Heart left ventricle (tissue), 16 donors: ENCODE measurements around the gene YPEL3. TPM values are rescaled to one million over a fixed set of nuclear protein-coding genes. Genes with fewer than 3 reads are reported as not detected.

Experiments
- ATAC-seq, 4 donors: fragments of 200-7000 bp; cut with Tn5 transposase; one replicate each; pipeline ENCODE4 v1.9.1; 2020 to 2022; ENCODE audit warnings: moderate library complexity in 4 of 4, mild to moderate bottlenecking in 3 of 4, moderate number of reproducible peaks in 1 of 4
- DNase-seq, 5 donors: peaks; one replicate each; pipeline ENCODE4 v3.0.0-alpha.2; 2020
- H3K27ac ChIP-seq, 12 donors: fragments of 200-600 bp; sonication (generic) in 4 of 12; one replicate each; pipeline versions ENCODE4 v1.5.0 to v1.8.0; 2016 to 2022; ENCODE audit warnings: mild to moderate bottlenecking in 2 of 12
- H3K27me3 ChIP-seq, 9 donors: fragments of 200-600 bp; sonication (generic) in 2 of 9; one replicate each; pipeline versions ENCODE4 v1.5.1 to v1.8.0; 2016 to 2022; ENCODE audit warnings: mild to moderate bottlenecking in 3 of 9
- H3K36me3 ChIP-seq, 9 donors: fragments of 200-600 bp; sonication (generic) in 2 of 9; one replicate each; pipeline versions ENCODE4 v1.5.0 to v1.8.0; 2018 to 2022; ENCODE audit warnings: mild to moderate bottlenecking in 2 of 9
- H3K4me1 ChIP-seq, 12 donors: fragments of 200-600 bp; sonication (generic) in 4 of 12; one replicate each; pipeline versions ENCODE4 v1.5.0 to v1.8.0; 2016 to 2022; ENCODE audit warnings: mild to moderate bottlenecking in 3 of 12
- H3K4me3 ChIP-seq, 12 donors: fragments of 200-600 bp; sonication (generic) in 4 of 12; one replicate each; pipeline versions ENCODE4 v1.5.0 to v1.8.0; 2017 to 2022; ENCODE audit warnings: mild to moderate bottlenecking in 9 of 12, moderate library complexity in 4 of 12
- H3K9me3 ChIP-seq, 12 donors: fragments of 200-600 bp; sonication (generic) in 4 of 12; one replicate each; pipeline versions ENCODE4 v1.5.0 to v1.8.0; 2016 to 2022; ENCODE audit warnings: mild to moderate bottlenecking in 1 of 12
- POLR2A ChIP-seq, 2 donors: fragments of 450-650 bp; IDR thresholded peaks; one replicate each; pipeline ENCODE4 v1.6.1; 2017; ENCODE audit warnings: antibody characterized with exemption in 2 of 2, mild to moderate bottlenecking in 2 of 2, moderate library complexity in 2 of 2
- WGBS, 4 donors: extraction: QIAGEN DNeasy Blood & Tissue Kit in 2 of 4; methylation state at CpG; one replicate each; pipeline versions ENCODE4 v1.1.5 to v1.1.7; 2013 to 2018; 5-methylcytosine and 5-hydroxymethylcytosine counted together
- intact Hi-C, 10 donors: fragments of 100-400 bp; cut with DNase I; formaldehyde crosslinking; loops; one replicate each; pipeline versions ENCODE4 v1.11.1 to v1.14.2; 2022
- polyA plus RNA-seq, 2 donors: library from polyadenylated mRNA; stranded (reverse); fragments of 200-250 nt; gene quantifications; one replicate each; pipeline ENCODE4 v1.2.3, GENCODE V29; 2013
- total RNA-seq, 9 donors: library from RNA; depleted of rRNA in 2 of 9; stranded (reverse); fragments of >200 nt in 2 of 9; fragmentation: NEBNext Ultra II Directional in 3 of 9; extraction: Animal tissue kit (Norgen Biotek cat#: 25700) in 3 of 9; gene quantifications; one replicate each; pipeline versions ENCODE4 v1.1.0 to v1.2.4, GENCODE V29; 2016 to 2023
- TF ChIP-seq, protein P1 (sequence below), 12 donors: fragments of 200-600 bp; sonication (generic) in 4 of 12; IDR thresholded peaks; one replicate each; pipeline versions ENCODE4 v1.5.0 to v1.8.0; 2018 to 2022; ENCODE audit warnings: antibody characterized with exemption in 12 of 12, mild to moderate bottlenecking in 5 of 12
- donor health status: ischemic (EF 13 %, LVEDD 7.1; RV severe dilation, severe dysfunction).
- donor health status: healthy with polysubstance abuse.
- donor health status: DM: no; HTN: yes; CAD: no.
- donor health status: DM: no; HTN: no; CAD: no.
- donor health status: ischemic (EF 25% LVEDD 6.9; RV normal size, moderate dysfunction).
- donor health status: ischemic (EF 25% LVEDD 5.7; RV mildly dilated, moderate dysfunction).
- donor health status: healthy.
- donor health status: DM: yes; HTN: yes; CAD: no.
- donor health status: ischemic (EF 35%, LVEDD 5.7; RV mildly dilated, moderate dysfunction).
- donor health status: nonischemic (EF 11% LVEDD 7.7; RV severe dilation, severe dysfunction).
- donor health status: DM: yes; HTN: yes; CAD: no.
- donor health status: PGD.
- donor health status: ischemic (EF 29% LVEDD 5.4; RV normal size, mild dysfunction).
- donor health status: nonischemic (EF 23%, LVEDD 6.1; RV moderate dilation, normal function).

YPEL3 gene
- total and polyA plus RNA-seq, 11 donors, result 34.8 to 248 (median 50.3) TPM

DNA sequence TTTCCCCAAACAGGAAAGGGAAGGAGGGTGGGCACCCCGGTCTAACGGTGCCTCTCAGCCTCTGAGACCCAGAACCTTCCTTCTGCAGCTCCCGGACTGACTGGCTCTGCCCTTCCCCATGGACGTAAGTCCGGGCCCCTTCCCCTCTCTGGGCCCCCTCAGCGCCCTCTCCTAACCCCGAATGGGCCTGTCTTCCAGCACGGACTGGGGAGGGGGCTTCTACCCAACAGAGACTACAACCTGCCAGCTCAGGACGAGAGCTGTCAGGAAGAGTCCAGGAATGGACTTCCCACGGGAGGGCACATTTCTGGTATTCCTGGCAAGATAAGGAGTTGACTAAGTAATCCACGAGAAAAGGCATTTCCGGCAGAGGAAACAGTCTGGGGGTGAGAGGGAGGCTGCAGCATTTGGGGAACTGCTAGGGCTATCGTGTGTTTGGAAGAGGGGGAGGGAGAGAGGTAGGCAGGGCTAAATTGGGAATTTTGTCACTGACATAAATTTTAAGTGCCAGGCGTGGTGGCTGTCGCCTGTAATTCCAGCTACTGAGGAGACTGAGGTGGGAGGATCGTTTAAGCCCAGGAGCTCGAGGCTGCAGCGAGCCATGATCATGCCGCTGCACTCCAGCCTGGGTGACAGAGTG, 42.5 kb downstream of the YPEL3 start:
- peak in 3 of 4 donors; percentile 10 to 36 (median 17) for ATAC-seq
- H3K36me3 ChIP-seq, result no peaks in the 10 kb centered on the region
- H3K27ac ChIP-seq, result peak overlapping the region in 6 of 12 donors; percentile 1 to 64 (median 42)
- intact Hi-C loops, result loop anchor here in 1 of 10 donors (5.0 kb wide), 1 partner anchor 51 kb away; no protein-coding TSS in a partner anchor
- H3K4me3 ChIP-seq, result peak overlapping the region; percentile 40 to 91 (median 76)
- peaks cover 0 to 27% (median 11%) of the 10 kb centered on the region in 12 donors for H3K4me1 ChIP-seq
- no peaks in the 10 kb centered on the region for H3K9me3 ChIP-seq
- DNase-seq, result no peak
- WGBS, 4 donors, result 2 to 6% (median 5%) methylated on average over 16 to 19 of the region's 19 CpGs
- no peaks in the 10 kb centered on the region for H3K27me3 ChIP-seq
- TF ChIP-seq, protein P1, sequence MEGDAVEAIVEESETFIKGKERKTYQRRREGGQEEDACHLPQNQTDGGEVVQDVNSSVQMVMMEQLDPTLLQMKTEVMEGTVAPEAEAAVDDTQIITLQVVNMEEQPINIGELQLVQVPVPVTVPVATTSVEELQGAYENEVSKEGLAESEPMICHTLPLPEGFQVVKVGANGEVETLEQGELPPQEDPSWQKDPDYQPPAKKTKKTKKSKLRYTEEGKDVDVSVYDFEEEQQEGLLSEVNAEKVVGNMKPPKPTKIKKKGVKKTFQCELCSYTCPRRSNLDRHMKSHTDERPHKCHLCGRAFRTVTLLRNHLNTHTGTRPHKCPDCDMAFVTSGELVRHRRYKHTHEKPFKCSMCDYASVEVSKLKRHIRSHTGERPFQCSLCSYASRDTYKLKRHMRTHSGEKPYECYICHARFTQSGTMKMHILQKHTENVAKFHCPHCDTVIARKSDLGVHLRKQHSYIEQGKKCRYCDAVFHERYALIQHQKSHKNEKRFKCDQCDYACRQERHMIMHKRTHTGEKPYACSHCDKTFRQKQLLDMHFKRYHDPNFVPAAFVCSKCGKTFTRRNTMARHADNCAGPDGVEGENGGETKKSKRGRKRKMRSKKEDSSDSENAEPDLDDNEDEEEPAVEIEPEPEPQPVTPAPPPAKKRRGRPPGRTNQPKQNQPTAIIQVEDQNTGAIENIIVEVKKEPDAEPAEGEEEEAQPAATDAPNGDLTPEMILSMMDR (IDR thresholded peaks at IDR 0.05), result no peak
- no peak for TF ChIP-seq POLR2A (IDR thresholded peaks at IDR 0.05)

DNA sequence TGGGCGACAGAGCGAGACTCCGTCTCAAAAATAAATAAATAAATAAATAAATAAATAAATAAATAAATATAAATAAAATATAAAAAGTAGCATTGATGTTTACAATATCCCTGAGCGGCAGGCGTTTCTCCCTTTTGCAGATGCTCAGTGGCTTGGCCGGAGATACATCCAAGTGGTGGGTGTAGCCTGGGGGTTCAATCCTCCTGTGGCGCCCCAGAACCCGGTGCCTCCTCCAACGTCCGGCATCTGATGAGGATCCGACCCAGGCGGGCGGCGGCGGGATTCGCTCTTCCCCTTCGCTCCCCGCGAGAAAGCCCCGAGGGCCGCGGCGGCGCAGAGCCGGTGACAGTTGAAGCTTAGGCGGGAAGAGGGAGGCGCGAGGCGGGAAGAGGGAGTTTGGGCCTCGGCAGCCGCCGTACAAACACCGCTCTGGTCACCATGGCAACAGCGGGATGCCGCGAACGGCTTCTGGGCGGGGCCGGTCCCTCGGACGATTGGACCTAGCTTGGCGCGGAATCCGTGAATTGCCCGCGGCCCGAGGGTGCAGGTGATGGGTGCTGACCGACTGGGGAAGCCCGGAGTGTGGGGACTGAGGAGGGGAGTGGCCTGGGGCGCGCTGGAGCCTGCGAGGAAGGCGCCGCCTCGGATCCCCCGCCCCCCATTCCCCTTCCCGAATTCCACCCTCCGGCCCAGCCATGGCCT, 43.2 kb downstream of the YPEL3 start:
- DNase-seq, result peak; percentile 94 to 97 (median 95)
- Histone ChIP-seq H3K27me3 (no peaks in the 10 kb centered on the region), H3K4me1 (peaks cover 0 to 27% (median 11%) of the 10 kb centered on the region in 12 donors), H3K27ac (peak overlapping the region in 6 of 12 donors; percentile 1 to 64 (median 42)), H3K36me3 (no peaks in the 10 kb centered on the region), H3K9me3 (no peaks in the 10 kb centered on the region), H3K4me3 (peak overlapping the region; percentile 40 to 91 (median 76))
- TF ChIP-seq, protein P1 (IDR thresholded peaks at IDR 0.05), result no peak
- intact Hi-C loops, result loop anchor here in 1 of 10 donors (5.0 kb wide), 1 partner anchor 51 kb away; no protein-coding TSS in a partner anchor
- 4 to 5% (median 4%) methylated on average over 50 to 58 of the region's 58 CpGs for WGBS, 4 donors
- ATAC-seq, result peak; percentile 90 to 98 (median 93)

DNA sequence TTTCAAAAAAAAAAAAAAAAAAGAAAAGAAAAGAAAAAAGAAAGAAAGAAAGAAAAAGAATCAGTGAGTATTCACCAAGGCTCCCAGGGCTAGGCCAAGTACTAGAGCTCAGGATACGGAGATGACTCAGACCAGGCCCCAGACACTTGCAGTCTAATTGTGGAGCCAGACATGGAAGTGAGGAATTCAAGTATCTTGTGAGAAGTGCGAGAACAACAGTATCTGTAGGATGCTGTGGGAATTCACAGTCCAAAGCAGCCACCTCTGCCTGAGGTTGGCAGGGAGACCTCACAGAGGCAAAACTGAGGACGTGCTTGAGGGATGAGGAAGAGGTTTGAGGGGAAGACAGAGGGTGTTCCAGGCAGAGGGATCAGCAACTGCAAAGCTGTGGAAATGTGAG, 44.5 kb downstream of the YPEL3 start:
- ATAC-seq, result no peak
- Histone ChIP-seq H3K4me1 (peaks cover 0 to 27% (median 11%) of the 10 kb centered on the region in 12 donors), H3K4me3 (no peak overlapping the region), H3K9me3 (no peaks in the 10 kb centered on the region), H3K27me3 (no peaks in the 10 kb centered on the region), H3K36me3 (no peaks in the 10 kb centered on the region), H3K27ac (no peak overlapping the region)
- no peak for TF ChIP-seq POLR2A (IDR thresholded peaks at IDR 0.05)
- TF ChIP-seq, protein P1 (IDR thresholded peaks at IDR 0.05), result no peak
- no peak for DNase-seq
- 85 to 91% (median 86%) methylated on average over 3 of the region's 3 CpGs for WGBS, 4 donors
- intact Hi-C loops, result loop anchor here in 1 of 10 donors (5.0 kb wide), 1 partner anchor 49 kb away; no protein-coding TSS in a partner anchor

DNA sequence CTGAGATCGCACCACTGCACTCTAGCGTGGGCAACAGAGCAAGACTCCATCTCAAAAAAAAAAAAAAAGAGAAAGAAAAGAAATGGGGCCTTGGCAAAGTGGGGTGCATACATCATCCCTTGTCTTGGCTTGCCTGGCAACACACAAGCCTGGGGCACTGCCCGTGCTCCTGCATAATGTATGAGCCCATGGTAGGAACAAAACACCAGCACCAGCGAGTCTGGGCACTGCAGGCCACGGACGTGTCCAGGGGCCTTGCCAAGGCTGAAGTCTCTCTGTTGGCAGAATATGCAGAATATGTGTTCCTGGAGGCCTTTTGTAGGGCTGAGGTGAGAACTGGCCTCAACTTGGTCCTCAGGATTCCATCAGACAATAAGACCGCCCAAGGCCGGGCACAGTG, 46.1 kb downstream of the YPEL3 start:
- no peak for TF ChIP-seq POLR2A (IDR thresholded peaks at IDR 0.05)
- TF ChIP-seq, protein P1 (IDR thresholded peaks at IDR 0.05), result no peak
- DNase-seq (no peak), ATAC-seq (no peak)
- WGBS, 4 donors, result 92 to 96% (median 94%) methylated on average over 8 of the region's 8 CpGs
- H3K9me3 ChIP-seq, result no peaks in the 10 kb centered on the region
- peaks cover 0 to 27% (median 11%) of the 10 kb centered on the region in 12 donors for H3K4me1 ChIP-seq
- no peak overlapping the region for H3K27ac ChIP-seq
- H3K4me3 ChIP-seq, result no peak overlapping the region
- intact Hi-C loops, result loop anchor here in 1 of 10 donors (5.0 kb wide), 1 partner anchor 48 kb away; no protein-coding TSS in a partner anchor
- H3K36me3 ChIP-seq, result no peaks in the 10 kb centered on the region
- H3K27me3 ChIP-seq, result no peaks in the 10 kb centered on the region
